Fibroblast of lung (primary cell): ENCODE results near the gene LEKR1. TPM values are rescaled to one million over a fixed set of nuclear protein-coding genes. Genes with fewer than 3 reads are reported as not detected.

Experiments used
- DNase-seq, 2 donors: peaks; one replicate each; pipeline versions ENCODE4 v3.0.0 to v3.0.0-alpha.2; 2010; ENCODE audit warnings: low read depth in 2 of 2
- H2AFZ ChIP-seq: 2 replicates; pipeline ENCODE4 v1.5.1; 2012; ENCODE audit warnings: low read length, control low read depth, inconsistent platforms
- H3K27ac ChIP-seq: 2 replicates; pipeline ENCODE4 v1.5.1; 2011; ENCODE audit warnings: low read length, control low read depth; ENCODE audit not compliant: insufficient read depth
- H3K27me3 ChIP-seq: 2 replicates; pipeline ENCODE4 v1.5.1; 2011; ENCODE audit warnings: mild to moderate bottlenecking, low read length; ENCODE audit not compliant: control insufficient read depth, insufficient read depth
- H3K36me3 ChIP-seq: 2 replicates; pipeline ENCODE4 v1.5.1; 2011; ENCODE audit warnings: low read length; ENCODE audit not compliant: control insufficient read depth, insufficient read depth
- H3K4me1 ChIP-seq: 2 replicates; pipeline ENCODE4 v1.5.1; 2011; ENCODE audit warnings: low read length; ENCODE audit not compliant: control insufficient read depth, insufficient read depth; ENCODE audit errors: extremely low read depth
- H3K4me2 ChIP-seq: 2 replicates; pipeline ENCODE4 v1.5.1; 2011; ENCODE audit warnings: low read length, control low read depth; ENCODE audit not compliant: insufficient read depth; ENCODE audit errors: extremely low read depth
- H3K4me3 ChIP-seq, 4 experiments: fragments of 200-600 bp in 1 of 4; sonication (generic) in 1 of 4; replicated peaks in 1 of 4; 2 replicates each; pipeline ENCODE4 v1.5.1; 2011 to 2016; ENCODE audit warnings: low read length in 4 of 4, low read depth in 3 of 4, mild to moderate bottlenecking in 3 of 4, control low read depth in 2 of 4, inconsistent platforms in 1 of 4, mixed read lengths in 1 of 4; ENCODE audit not compliant: insufficient read depth in 1 of 4; ENCODE audit errors: control extremely low read depth in 1 of 4
- H3K79me2 ChIP-seq: 2 replicates; pipeline ENCODE4 v1.5.1; 2012; ENCODE audit warnings: mild to moderate bottlenecking, low read length, inconsistent platforms; ENCODE audit not compliant: control insufficient read depth, insufficient read depth
- H3K9ac ChIP-seq: 2 replicates; pipeline ENCODE4 v1.5.1; 2011; ENCODE audit warnings: mild to moderate bottlenecking, low read length, control low read depth; ENCODE audit not compliant: insufficient read depth
- H3K9me3 ChIP-seq: 2 replicates; pipeline ENCODE4 v1.5.1; 2012; ENCODE audit warnings: low read depth, low read length; ENCODE audit not compliant: control insufficient read depth, insufficient read depth
- H4K20me1 ChIP-seq: 2 replicates; pipeline ENCODE4 v1.5.1; 2011; ENCODE audit warnings: low read length; ENCODE audit not compliant: control insufficient read depth, insufficient read depth; ENCODE audit errors: extremely low read depth
- CTCF ChIP-seq, 2 donors: IDR thresholded peaks in 1 of 2; conservative IDR thresholded peaks in 1 of 2; 1 replicate in 1 of 2; 2 replicates in 1 of 2; pipeline ENCODE4 v1.5.1; 2011 to 2012; ENCODE audit warnings: low read length in 2 of 2, control low read depth in 1 of 2, inconsistent platforms in 1 of 2, low read depth in 1 of 2, mild to moderate bottlenecking in 1 of 2
- EZH2 ChIP-seq: IDR thresholded peaks from 2 replicates; pipeline ENCODE4 v1.5.1; 2012; ENCODE audit warnings: low read length, control low read depth, mild to moderate bottlenecking; ENCODE audit errors: missing control alignments
- polyA plus RNA-seq, 2 donors: library from polyadenylated mRNA; depleted of rRNA in 1 of 2; stranded (reverse) in 1 of 2; unstranded in 1 of 2; fragments of >200 nt; gene quantifications; 2 replicates each; pipeline ENCODE4 v1.2.1, GENCODE V29; 2011 to 2012; ENCODE audit warnings: missing spikeins in 1 of 2
- total RNA-seq: library from RNA; depleted of rRNA; stranded (reverse); fragments of >200 nt; gene quantifications from 2 replicates; pipeline ENCODE4 v1.2.1, GENCODE V29; 2014

The LEKR1 gene
- total and polyA plus RNA-seq, 2 donors (not counting 1 experiment from before 2014, with no cell fraction given), result 0.28 to 1.3 TPM

- H3K27me3 ChIP-seq, result no peaks in the 10 kb centered on the region
- H3K27ac ChIP-seq, result no peak overlapping the region
- no peaks in the 10 kb centered on the region for H4K20me1 ChIP-seq
- no peaks in the 10 kb centered on the region for H3K79me2 ChIP-seq
- TF ChIP-seq CTCF (conservative IDR thresholded peaks at IDR 0.05 in 1 of 2, IDR thresholded peaks at IDR 0.05 in 1 of 2; ENCODE audit: low read depth in 1 of 2, low read length in 2 of 2) (no peak), EZH2 (no peak)
- no peak overlapping the region for H3K4me3 ChIP-seq
- H3K36me3 ChIP-seq, result no peaks in the 10 kb centered on the region
- H2AFZ ChIP-seq, result no peak overlapping the region
- H3K4me1 ChIP-seq, result no peaks in the 10 kb centered on the region
- H3K9me3 ChIP-seq, result no peaks in the 10 kb centered on the region
- H3K4me2 ChIP-seq, result no peak overlapping the region
- DNase-seq, result no peak
- H3K9ac ChIP-seq, result no peak overlapping the region
These were observed 23.1 kb upstream of the LEKR1 start for GRCh38 chr3:156802821-156803606.

- DNase-seq, result no peak
- Histone ChIP-seq H3K79me2 (no peaks in the 10 kb centered on the region), H3K4me3 (no peak overlapping the region), H3K36me3 (no peaks in the 10 kb centered on the region), H3K9ac (no peak overlapping the region), H2AFZ (no peak overlapping the region), H3K27me3 (no peaks in the 10 kb centered on the region), H3K27ac (no peak overlapping the region), H3K4me1 (no peaks in the 10 kb centered on the region), H3K4me2 (no peak overlapping the region), H4K20me1 (no peaks in the 10 kb centered on the region), H3K9me3 (no peaks in the 10 kb centered on the region)
- TF ChIP-seq CTCF (conservative IDR thresholded peaks at IDR 0.05 in 1 of 2, IDR thresholded peaks at IDR 0.05 in 1 of 2; ENCODE audit: low read depth in 1 of 2, low read length in 2 of 2) (no peak), EZH2 (no peak)
These were observed 22.0 kb upstream of the LEKR1 start for GRCh38 chr3:156803952-156804741.

GRCh38 chr3:156806698-156807097, 19.5 kb upstream of the LEKR1 start:
- no peak for TF ChIP-seq CTCF (conservative IDR thresholded peaks at IDR 0.05 in 1 of 2, IDR thresholded peaks at IDR 0.05 in 1 of 2; ENCODE audit: low read depth in 1 of 2, low read length in 2 of 2)
- TF ChIP-seq EZH2, result no peak
- no peaks in the 10 kb centered on the region for H3K79me2 ChIP-seq
- no peaks in the 10 kb centered on the region for H3K36me3 ChIP-seq
- H3K4me2 ChIP-seq, result no peak overlapping the region
- H3K4me3 ChIP-seq, result no peak overlapping the region
- no peaks in the 10 kb centered on the region for H4K20me1 ChIP-seq
- no peak for DNase-seq
- H3K27me3 ChIP-seq, result no peaks in the 10 kb centered on the region
- H3K4me1 ChIP-seq, result peaks cover 2% of the 10 kb centered on the region
- H3K9me3 ChIP-seq, result no peaks in the 10 kb centered on the region
- no peak overlapping the region for H3K9ac ChIP-seq
- no peak overlapping the region for H3K27ac ChIP-seq
- no peak overlapping the region for H2AFZ ChIP-seq
